Measurements from ENCODE around the gene IGIP. TPM values are rescaled to one million over a fixed set of nuclear protein-coding genes. Genes with fewer than 3 reads are reported as not detected.
A peak's percentile ranks its signal among the peaks of the same experiment; 100 is the strongest.

The IGIP gene
- total RNA-seq, 4 donors from 2014 or later: 6.7 to 13.1 (median 8.2) TPM

DNA sequence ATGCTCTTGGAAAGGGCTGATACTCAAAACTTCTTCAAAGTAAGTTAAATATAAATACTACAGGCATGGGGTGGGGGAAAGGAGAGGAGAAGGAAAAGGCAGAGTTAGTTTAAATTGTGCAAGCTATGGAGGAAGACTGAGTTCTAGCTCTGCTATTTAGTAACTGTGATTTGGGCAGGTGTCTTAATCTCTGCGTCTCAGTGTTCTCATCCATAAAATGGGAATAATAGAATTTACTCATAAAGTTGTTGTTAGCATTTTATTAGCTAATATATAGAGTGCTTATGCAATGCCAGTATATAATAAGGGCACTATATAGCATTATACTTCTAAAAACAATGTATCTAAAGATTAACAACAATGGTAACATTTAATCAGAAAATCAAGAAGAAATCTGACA is 24.6 kb upstream of the IGIP start:
- DNase-seq (no peak), ATAC-seq (no peak)
- Histone ChIP-seq H3K4me1 (peaks cover 0 to 3% of the 10 kb centered on the region in 2 donors), H3K9me3 (no peaks in the 10 kb centered on the region), H3K36me3 (no peaks in the 10 kb centered on the region), H3K27me3 (no peaks in the 10 kb centered on the region), H3K4me3 (no peak overlapping the region), H3K27ac (no peak overlapping the region)
- no peak for TF ChIP-seq POLR2A (IDR thresholded peaks at IDR 0.05)
- TF ChIP-seq, protein P1, sequence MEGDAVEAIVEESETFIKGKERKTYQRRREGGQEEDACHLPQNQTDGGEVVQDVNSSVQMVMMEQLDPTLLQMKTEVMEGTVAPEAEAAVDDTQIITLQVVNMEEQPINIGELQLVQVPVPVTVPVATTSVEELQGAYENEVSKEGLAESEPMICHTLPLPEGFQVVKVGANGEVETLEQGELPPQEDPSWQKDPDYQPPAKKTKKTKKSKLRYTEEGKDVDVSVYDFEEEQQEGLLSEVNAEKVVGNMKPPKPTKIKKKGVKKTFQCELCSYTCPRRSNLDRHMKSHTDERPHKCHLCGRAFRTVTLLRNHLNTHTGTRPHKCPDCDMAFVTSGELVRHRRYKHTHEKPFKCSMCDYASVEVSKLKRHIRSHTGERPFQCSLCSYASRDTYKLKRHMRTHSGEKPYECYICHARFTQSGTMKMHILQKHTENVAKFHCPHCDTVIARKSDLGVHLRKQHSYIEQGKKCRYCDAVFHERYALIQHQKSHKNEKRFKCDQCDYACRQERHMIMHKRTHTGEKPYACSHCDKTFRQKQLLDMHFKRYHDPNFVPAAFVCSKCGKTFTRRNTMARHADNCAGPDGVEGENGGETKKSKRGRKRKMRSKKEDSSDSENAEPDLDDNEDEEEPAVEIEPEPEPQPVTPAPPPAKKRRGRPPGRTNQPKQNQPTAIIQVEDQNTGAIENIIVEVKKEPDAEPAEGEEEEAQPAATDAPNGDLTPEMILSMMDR (IDR thresholded peaks at IDR 0.05 in 4 of 5, conservative IDR thresholded peaks at IDR 0.05 in 1 of 5): no peak
- in situ Hi-C loops (cut with MboI; ENCODE audit: low sequenced_read_pairs in 4 of 4) (no loop called here), intact Hi-C loops (cut with DNase I; ENCODE audit: low total_unique reads) (no loop called here)

DNA sequence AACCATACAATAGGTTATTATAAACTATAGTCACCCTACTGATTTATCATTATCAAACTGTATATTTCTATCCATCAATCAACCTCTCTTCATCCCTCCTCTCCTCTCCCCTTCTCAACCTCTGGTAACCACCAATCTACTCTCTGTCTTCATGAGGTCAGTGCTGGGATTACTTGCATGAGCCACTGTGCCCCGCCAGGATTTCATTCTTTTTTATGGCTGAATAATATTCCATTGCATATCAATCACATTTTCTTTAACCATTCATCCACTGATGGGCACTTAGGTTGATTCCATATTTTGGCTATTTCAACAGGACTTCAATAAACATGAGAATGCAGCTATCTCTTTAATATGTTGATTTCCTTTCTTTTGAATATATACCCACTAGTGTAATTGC is 22.6 kb upstream of the IGIP start:
- Histone ChIP-seq H3K4me1 (peaks cover 8 to 14% of the 10 kb centered on the region in 2 donors), H3K36me3 (no peaks in the 10 kb centered on the region), H3K9me3 (no peaks in the 10 kb centered on the region), H3K27ac (no peak overlapping the region), H3K27me3 (no peaks in the 10 kb centered on the region), H3K4me3 (no peak overlapping the region)
- DNase-seq (no peak), ATAC-seq (no peak)
- intact Hi-C loops (cut with DNase I; ENCODE audit: low total_unique reads) (no loop called here), in situ Hi-C loops (cut with MboI; ENCODE audit: low sequenced_read_pairs in 4 of 4) (no loop called here)
- no peak for TF ChIP-seq POLR2A (IDR thresholded peaks at IDR 0.05)
- TF ChIP-seq, protein P1 (IDR thresholded peaks at IDR 0.05 in 4 of 5, conservative IDR thresholded peaks at IDR 0.05 in 1 of 5): no peak

DNA sequence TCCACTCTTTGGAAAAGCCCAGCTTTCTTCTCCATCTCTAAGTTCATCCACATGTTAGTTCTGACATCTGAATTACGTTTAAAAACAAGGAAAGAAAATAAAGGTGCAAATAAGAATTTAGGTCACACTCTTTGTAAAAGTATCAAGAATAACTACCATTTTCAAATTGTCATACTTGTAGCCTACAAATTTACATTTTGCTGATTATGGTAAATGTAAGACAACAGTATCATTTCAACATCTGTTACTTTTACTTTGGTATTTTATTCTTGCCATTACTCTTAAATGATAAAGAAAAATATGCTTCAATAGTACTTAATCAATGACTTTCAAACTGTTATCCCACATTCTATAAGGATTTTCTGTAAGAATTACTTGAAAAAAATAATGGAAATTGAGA is 21.6 kb upstream of the IGIP start:
- H3K27me3 ChIP-seq: no peaks in the 10 kb centered on the region
- in situ Hi-C loops (cut with MboI; ENCODE audit: low sequenced_read_pairs in 4 of 4) (no loop called here), intact Hi-C loops (cut with DNase I; ENCODE audit: low total_unique reads) (no loop called here)
- H3K4me1 ChIP-seq: peaks cover 15 to 24% of the 10 kb centered on the region in 2 donors
- ATAC-seq (no peak), DNase-seq (no peak)
- no peak overlapping the region for H3K27ac ChIP-seq
- H3K4me3 ChIP-seq: no peak overlapping the region
- no peaks in the 10 kb centered on the region for H3K36me3 ChIP-seq
- TF ChIP-seq, protein P1 (IDR thresholded peaks at IDR 0.05 in 4 of 5, conservative IDR thresholded peaks at IDR 0.05 in 1 of 5): no peak
- no peak for TF ChIP-seq POLR2A (IDR thresholded peaks at IDR 0.05)
- H3K9me3 ChIP-seq: no peaks in the 10 kb centered on the region

DNA sequence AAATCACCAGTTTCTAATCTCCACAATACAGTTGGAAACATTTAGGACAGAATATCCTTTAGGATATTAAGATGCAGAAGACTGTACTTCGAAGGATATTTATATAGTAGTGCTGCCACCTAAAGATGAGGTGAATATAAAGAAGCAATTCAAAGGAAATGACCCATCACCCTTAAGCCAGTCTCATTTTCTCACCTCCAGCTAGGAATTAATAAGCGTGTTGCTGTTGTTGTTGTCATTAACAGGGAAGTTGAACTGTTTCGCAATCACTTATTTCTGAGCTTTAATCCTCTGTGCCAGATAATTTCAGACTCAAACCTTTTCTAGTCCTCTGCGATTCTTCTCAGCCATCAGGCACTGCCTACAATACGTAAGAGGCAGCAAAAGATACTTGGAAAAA is 19.6 kb upstream of the IGIP start:
- DNase-seq: no peak
- H3K4me3 ChIP-seq: no peak overlapping the region
- no peaks in the 10 kb centered on the region for H3K9me3 ChIP-seq
- H3K27ac ChIP-seq: peak overlapping the region; percentile 98 to 100 (median 98)
- TF ChIP-seq POLR2A (IDR thresholded peaks at IDR 0.05): no peak
- TF ChIP-seq, protein P1 (IDR thresholded peaks at IDR 0.05 in 4 of 5, conservative IDR thresholded peaks at IDR 0.05 in 1 of 5): no peak
- H3K36me3 ChIP-seq: no peaks in the 10 kb centered on the region
- H3K4me1 ChIP-seq: peaks cover 24 to 35% of the 10 kb centered on the region in 2 donors
- in situ Hi-C loops (cut with MboI; ENCODE audit: low sequenced_read_pairs in 4 of 4) (no loop called here), intact Hi-C loops (cut with DNase I; ENCODE audit: low total_unique reads) (loop anchor here (2.0 kb wide), 1 partner anchor 63 kb away; the partner anchor contains the start of gene NRG2)
- H3K27me3 ChIP-seq: no peaks in the 10 kb centered on the region
- ATAC-seq: no peak

DNA sequence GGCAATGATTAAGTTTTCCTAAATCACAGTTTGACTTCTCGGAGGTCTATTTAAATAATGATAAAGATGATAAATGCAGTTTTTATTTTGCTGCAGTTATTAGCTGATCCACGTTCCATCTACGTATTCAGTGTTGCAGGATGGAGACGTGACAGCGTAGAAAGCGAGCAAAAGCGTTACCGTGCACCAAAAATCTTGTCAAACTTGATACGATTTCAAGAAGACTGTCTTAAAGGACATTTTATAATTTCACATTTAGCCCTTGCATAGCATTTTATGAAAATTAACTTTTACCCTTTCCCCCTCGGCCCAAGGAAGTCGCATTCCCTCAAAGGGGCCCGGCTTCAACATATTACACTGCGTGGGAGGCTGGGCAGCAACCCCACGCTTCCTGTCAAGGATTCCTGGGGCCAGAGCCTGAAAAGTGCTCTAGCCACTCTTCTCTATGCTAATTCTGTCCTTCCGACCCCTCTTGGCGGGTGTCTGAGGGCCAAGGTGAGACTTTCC is 18.9 kb upstream of the IGIP start:
- no peaks in the 10 kb centered on the region for H3K27me3 ChIP-seq
- peak overlapping the region; percentile 98 to 100 (median 98) for H3K27ac ChIP-seq
- H3K4me3 ChIP-seq: peak overlapping the region; percentile 80 to 89 (median 84)
- H3K36me3 ChIP-seq: no peaks in the 10 kb centered on the region
- peak in 1 of 2 donors; percentile 0 for ATAC-seq
- in situ Hi-C loops (cut with MboI; ENCODE audit: low sequenced_read_pairs in 4 of 4): no loop called here
- H3K9me3 ChIP-seq: no peaks in the 10 kb centered on the region
- DNase-seq: no peak
- intact Hi-C loops (cut with DNase I; ENCODE audit: low total_unique reads): loop anchor here (2.0 kb wide), 1 partner anchor 64 kb away; the partner anchor contains the start of gene NRG2
- TF ChIP-seq, protein P1 (IDR thresholded peaks at IDR 0.05 in 4 of 5, conservative IDR thresholded peaks at IDR 0.05 in 1 of 5): no peak
- TF ChIP-seq POLR2A (IDR thresholded peaks at IDR 0.05): no peak
- H3K4me1 ChIP-seq: peaks cover 28 to 35% of the 10 kb centered on the region in 2 donors
